GM15510 (cell line): Measurements from ENCODE around the gene PISD.

ENCODE experiments used
- POLR2A ChIP-seq: IDR thresholded peaks from 3 replicates; pipeline ENCODE4 v1.6.1; 2011; ENCODE audit warnings: borderline replicate concordance; ENCODE audit not compliant: insufficient read length; ENCODE audit errors: extremely low read depth

The PISD gene

GRCh38 chr22:31604746-31605705 lies 57.0 kb downstream of the PISD start:
- no peak for TF ChIP-seq POLR2A

- no peak for TF ChIP-seq POLR2A
These were observed 57.8 kb downstream of the PISD start for GRCh38 chr22:31604137-31604705.

- TF ChIP-seq POLR2A: no peak
These were observed 58.4 kb downstream of the PISD start for GRCh38 chr22:31603574-31603973.

- TF ChIP-seq POLR2A: no peak
These were observed 58.9 kb downstream of the PISD start for GRCh38 chr22:31603081-31603525.

GRCh38 chr22:31602259-31602952 lies 59.6 kb downstream of the PISD start:
- TF ChIP-seq POLR2A: no peak

- TF ChIP-seq POLR2A: no peak
These were observed 66.7 kb downstream of the PISD start for GRCh38 chr22:31595271-31595670.

GRCh38 chr22:31588970-31589675 lies 72.9 kb downstream of the PISD start:
- TF ChIP-seq POLR2A: no peak

- TF ChIP-seq POLR2A: no peak
These were observed 75.7 kb downstream of the PISD start for GRCh38 chr22:31586137-31586920.

GRCh38 chr22:31585161-31585859 lies 76.7 kb downstream of the PISD start:
- no peak for TF ChIP-seq POLR2A

GRCh38 chr22:31584804-31585160 lies 77.2 kb downstream of the PISD start:
- TF ChIP-seq POLR2A: no peak

- no peak for TF ChIP-seq POLR2A
These were observed 78.0 kb downstream of the PISD start for GRCh38 chr22:31583861-31584485.

GRCh38 chr22:31579835-31580242 lies 82.2 kb downstream of the PISD start:
- TF ChIP-seq POLR2A: no peak

GRCh38 chr22:31578171-31578570 lies 83.8 kb downstream of the PISD start:
- no peak for TF ChIP-seq POLR2A

- TF ChIP-seq POLR2A: no peak
These were observed 84.3 kb downstream of the PISD start for GRCh38 chr22:31577711-31578110.

GRCh38 chr22:31575190-31575589 lies 86.8 kb downstream of the PISD start:
- TF ChIP-seq POLR2A: no peak
